GM12878 (cell line): ENCODE data around the gene KRTAP5-3.

Experiments used
- CEBPB ChIP-seq, 2 experiments: fragments of 150-350 bp in 1 of 2; IDR thresholded peaks; 2 replicates each; pipeline ENCODE4 v1.6.1; 2012 to 2014; ENCODE audit warnings: low read depth in 2 of 2, low read length in 2 of 2, borderline replicate concordance in 1 of 2, inconsistent platforms in 1 of 2
- EED ChIP-seq: sonication (generic); IDR thresholded peaks from 2 replicates; pipeline ENCODE4 v1.6.1; 2016; ENCODE audit warnings: antibody characterized with exemption, low read depth
- POLR2A ChIP-seq: IDR thresholded peaks from 2 replicates; pipeline ENCODE4 v1.6.1; 2011; ENCODE audit warnings: low read depth, mild to moderate bottlenecking, low read length
- ZNF274 ChIP-seq: IDR thresholded peaks from one replicate; pipeline ENCODE4 v1.8.0; 2011; ENCODE audit not compliant: insufficient read length, insufficient read depth
- TF ChIP-seq, protein P1 (sequence below), 3 experiments: IDR thresholded peaks in 2 of 3; conservative IDR thresholded peaks in 1 of 3; 2 replicates each; pipeline ENCODE4 v1.5.1; 2011; ENCODE audit warnings: low read depth in 3 of 3, low read length in 3 of 3, mild to moderate bottlenecking in 3 of 3, control low read depth in 2 of 3, moderate library complexity in 2 of 3, inconsistent platforms in 1 of 3, mixed read lengths in 1 of 3; ENCODE audit not compliant: control insufficient read depth in 2 of 3, insufficient read depth in 1 of 3; ENCODE audit errors: extremely low read depth in 1 of 3

GRCh38 chr11:1600626-1601025 is 7.6 kb downstream of the KRTAP5-3 start:
- TF ChIP-seq POLR2A (no peak), ZNF274 (no peak), CEBPB (IDR thresholded peaks at IDR 0.05; ENCODE audit: borderline replicate concordance in 1 of 2, low read depth in 2 of 2, low read length in 2 of 2) (no peak), EED (no peak)
- TF ChIP-seq, protein P1, sequence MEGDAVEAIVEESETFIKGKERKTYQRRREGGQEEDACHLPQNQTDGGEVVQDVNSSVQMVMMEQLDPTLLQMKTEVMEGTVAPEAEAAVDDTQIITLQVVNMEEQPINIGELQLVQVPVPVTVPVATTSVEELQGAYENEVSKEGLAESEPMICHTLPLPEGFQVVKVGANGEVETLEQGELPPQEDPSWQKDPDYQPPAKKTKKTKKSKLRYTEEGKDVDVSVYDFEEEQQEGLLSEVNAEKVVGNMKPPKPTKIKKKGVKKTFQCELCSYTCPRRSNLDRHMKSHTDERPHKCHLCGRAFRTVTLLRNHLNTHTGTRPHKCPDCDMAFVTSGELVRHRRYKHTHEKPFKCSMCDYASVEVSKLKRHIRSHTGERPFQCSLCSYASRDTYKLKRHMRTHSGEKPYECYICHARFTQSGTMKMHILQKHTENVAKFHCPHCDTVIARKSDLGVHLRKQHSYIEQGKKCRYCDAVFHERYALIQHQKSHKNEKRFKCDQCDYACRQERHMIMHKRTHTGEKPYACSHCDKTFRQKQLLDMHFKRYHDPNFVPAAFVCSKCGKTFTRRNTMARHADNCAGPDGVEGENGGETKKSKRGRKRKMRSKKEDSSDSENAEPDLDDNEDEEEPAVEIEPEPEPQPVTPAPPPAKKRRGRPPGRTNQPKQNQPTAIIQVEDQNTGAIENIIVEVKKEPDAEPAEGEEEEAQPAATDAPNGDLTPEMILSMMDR (IDR thresholded peaks at IDR 0.05 in 2 of 3, conservative IDR thresholded peaks at IDR 0.05 in 1 of 3; ENCODE audit: control insufficient read depth in 2 of 3, extremely low read depth in 1 of 3, insufficient read depth in 1 of 3, low read depth in 3 of 3, low read length in 3 of 3) = no peak
